Trophoblast cell (in vitro differentiated cells and primary cell): Measurements from ENCODE around the gene GAL3ST2.

Source experiments
- DNase-seq, 2 donors: peaks; one replicate each; pipeline ENCODE4 v3.0.0-alpha.2; 2016
- H2AFZ ChIP-seq: 2 replicates; pipeline ENCODE4 v1.6.1; 2013; ENCODE audit warnings: low read length, moderate library complexity, mild to moderate bottlenecking; ENCODE audit not compliant: insufficient read depth, poor library complexity
- H2AK5ac ChIP-seq: 2 replicates; pipeline ENCODE4 v1.6.1; 2013; ENCODE audit warnings: mild to moderate bottlenecking, low read length
- H2BK120ac ChIP-seq: 2 replicates; pipeline ENCODE4 v1.6.1; 2013; ENCODE audit warnings: low read length, mild to moderate bottlenecking, moderate library complexity; ENCODE audit not compliant: insufficient read depth, poor library complexity
- H2BK12ac ChIP-seq: 2 replicates; pipeline ENCODE4 v1.6.1; 2013; ENCODE audit warnings: mild to moderate bottlenecking, low read length, moderate library complexity
- H2BK5ac ChIP-seq: 2 replicates; pipeline ENCODE4 v1.6.1; 2013; ENCODE audit warnings: low read length, low read depth, moderate library complexity, mild to moderate bottlenecking; ENCODE audit not compliant: poor library complexity
- H3K14ac ChIP-seq: 2 replicates; pipeline ENCODE4 v1.6.1; 2013; ENCODE audit warnings: mild to moderate bottlenecking, low read length
- H3K18ac ChIP-seq: 2 replicates; pipeline ENCODE4 v1.6.1; 2013; ENCODE audit warnings: mild to moderate bottlenecking, low read length
- H3K23ac ChIP-seq: 2 replicates; pipeline ENCODE4 v1.6.1; 2013; ENCODE audit warnings: low read length
- H3K27ac ChIP-seq: 2 replicates; pipeline ENCODE4 v1.5.1; 2013; ENCODE audit warnings: low read depth, mild to moderate bottlenecking, inconsistent platforms, low read length, moderate library complexity
- H3K27me3 ChIP-seq: 2 replicates; pipeline ENCODE4 v1.6.1; 2013; ENCODE audit warnings: inconsistent platforms, mild to moderate bottlenecking, low read length, moderate library complexity; ENCODE audit not compliant: insufficient read depth
- H3K36me3 ChIP-seq, 2 experiments: 1 replicate in 1 of 2; 2 replicates in 1 of 2; pipeline ENCODE4 v1.6.1; 2013; ENCODE audit warnings: low read length in 2 of 2, mild to moderate bottlenecking in 2 of 2, moderate library complexity in 1 of 2; ENCODE audit not compliant: insufficient read depth in 2 of 2, control insufficient read depth in 1 of 2
- H3K4ac ChIP-seq: 2 replicates; pipeline ENCODE4 v1.6.1; 2013; ENCODE audit warnings: low read depth, mild to moderate bottlenecking, low read length, moderate library complexity
- H3K4me1 ChIP-seq, 2 experiments: 1 replicate in 1 of 2; 2 replicates in 1 of 2; pipeline ENCODE4 v1.6.1; 2013; ENCODE audit warnings: low read length in 2 of 2, mild to moderate bottlenecking in 2 of 2, moderate library complexity in 1 of 2; ENCODE audit not compliant: insufficient read depth in 2 of 2, control insufficient read depth in 1 of 2
- H3K4me2 ChIP-seq: 2 replicates; pipeline ENCODE4 v1.6.1; 2013; ENCODE audit warnings: inconsistent platforms, mild to moderate bottlenecking, low read length, moderate library complexity
- H3K4me3 ChIP-seq: 2 replicates; pipeline ENCODE4 v1.5.1; 2013; ENCODE audit warnings: mild to moderate bottlenecking, low read depth, low read length, inconsistent platforms
- H3K79me1 ChIP-seq: one replicate; pipeline ENCODE4 v1.6.1; 2013; ENCODE audit warnings: low read length
- H3K79me2 ChIP-seq: 2 replicates; pipeline ENCODE4 v1.6.1; 2013; ENCODE audit warnings: low read length, mild to moderate bottlenecking; ENCODE audit not compliant: control insufficient read depth, insufficient read depth, poor library complexity
- H3K9ac ChIP-seq: 2 replicates; pipeline ENCODE4 v1.6.1; 2013; ENCODE audit warnings: mild to moderate bottlenecking, low read length
- H3K9me3 ChIP-seq: 2 replicates; pipeline ENCODE4 v1.6.1; 2013; ENCODE audit warnings: low read depth, mild to moderate bottlenecking, control low read depth, inconsistent platforms, low read length; ENCODE audit not compliant: insufficient read depth
- H4K12ac ChIP-seq: 2 replicates; pipeline ENCODE4 v1.6.1; 2013; ENCODE audit warnings: low read depth, mild to moderate bottlenecking, low read length, moderate library complexity
- H4K8ac ChIP-seq: 2 replicates; pipeline ENCODE4 v1.6.1; 2013; ENCODE audit warnings: low read depth, mild to moderate bottlenecking, low read length, moderate library complexity
- H4K91ac ChIP-seq: one replicate; pipeline ENCODE4 v1.6.1; 2013; ENCODE audit warnings: low read depth, mild to moderate bottlenecking, low read length, moderate library complexity
- WGBS: extraction: QIAGEN DNeasy Blood & Tissue Kit; methylation state at CpG from one replicate; pipeline ENCODE4 v1.1.7; 2013; ENCODE audit warnings: missing lambda C conversion rate; ENCODE audit not compliant: insufficient read length, insufficient coverage; ENCODE audit errors: extremely low coverage; 5-methylcytosine and 5-hydroxymethylcytosine counted together

The GAL3ST2 gene

DNA sequence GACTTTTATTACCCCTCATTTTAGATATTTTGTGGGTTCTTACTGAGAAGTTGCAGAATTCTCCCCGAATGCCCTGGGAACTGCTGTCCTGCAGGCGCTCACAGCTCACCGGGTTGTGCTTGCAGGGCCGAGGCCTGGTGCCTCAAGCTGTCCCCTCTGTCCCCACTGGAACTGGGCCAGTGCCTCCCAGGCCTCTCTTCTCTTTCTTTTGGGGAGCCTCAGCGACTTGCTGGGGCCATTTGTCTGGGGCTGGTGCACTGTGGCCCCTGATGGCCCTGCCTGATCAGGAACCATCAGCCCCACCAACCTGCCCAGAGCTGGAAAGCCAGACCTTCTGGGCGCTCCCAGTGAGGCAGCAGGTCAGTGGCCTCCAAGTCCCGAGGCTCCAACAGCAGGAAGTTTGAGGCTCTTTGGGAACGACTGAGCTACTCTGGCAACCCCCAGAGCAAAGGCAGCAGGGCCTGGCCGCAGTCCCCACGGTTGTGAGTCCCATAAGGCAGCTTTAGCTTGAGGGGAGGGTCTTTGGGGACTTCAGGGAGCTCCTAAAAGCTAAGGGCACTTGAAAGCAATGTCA lies 17.7 kb downstream of the GAL3ST2 start:
- H4K8ac ChIP-seq: no peak overlapping the region
- no peaks in the 10 kb centered on the region for H3K36me3 ChIP-seq
- H2BK12ac ChIP-seq: no peak overlapping the region
- H3K9me3 ChIP-seq: peaks cover 6% of the 10 kb centered on the region
- H3K9ac ChIP-seq: no peak overlapping the region
- no peak overlapping the region for H3K14ac ChIP-seq
- no peak overlapping the region for H3K27ac ChIP-seq
- no peak overlapping the region for H2BK5ac ChIP-seq
- no peaks in the 10 kb centered on the region for H3K27me3 ChIP-seq
- H3K79me2 ChIP-seq: no peaks in the 10 kb centered on the region
- H3K4me2 ChIP-seq: no peak overlapping the region
- H3K23ac ChIP-seq: no peak overlapping the region
- no peak overlapping the region for H3K4me3 ChIP-seq
- H3K4ac ChIP-seq: no peak overlapping the region
- no CpG with 5 or more reads among the region's 10 CpGs for WGBS
- H2AFZ ChIP-seq: no peak overlapping the region
- H3K4me1 ChIP-seq: no peaks in the 10 kb centered on the region
- no peak overlapping the region for H3K18ac ChIP-seq
- no peak overlapping the region for H4K91ac ChIP-seq
- DNase-seq: no peak
- H2BK120ac ChIP-seq: no peak overlapping the region
- H3K79me1 ChIP-seq: no peaks in the 10 kb centered on the region
- H2AK5ac ChIP-seq: no peak overlapping the region
- H4K12ac ChIP-seq: no peak overlapping the region

DNA sequence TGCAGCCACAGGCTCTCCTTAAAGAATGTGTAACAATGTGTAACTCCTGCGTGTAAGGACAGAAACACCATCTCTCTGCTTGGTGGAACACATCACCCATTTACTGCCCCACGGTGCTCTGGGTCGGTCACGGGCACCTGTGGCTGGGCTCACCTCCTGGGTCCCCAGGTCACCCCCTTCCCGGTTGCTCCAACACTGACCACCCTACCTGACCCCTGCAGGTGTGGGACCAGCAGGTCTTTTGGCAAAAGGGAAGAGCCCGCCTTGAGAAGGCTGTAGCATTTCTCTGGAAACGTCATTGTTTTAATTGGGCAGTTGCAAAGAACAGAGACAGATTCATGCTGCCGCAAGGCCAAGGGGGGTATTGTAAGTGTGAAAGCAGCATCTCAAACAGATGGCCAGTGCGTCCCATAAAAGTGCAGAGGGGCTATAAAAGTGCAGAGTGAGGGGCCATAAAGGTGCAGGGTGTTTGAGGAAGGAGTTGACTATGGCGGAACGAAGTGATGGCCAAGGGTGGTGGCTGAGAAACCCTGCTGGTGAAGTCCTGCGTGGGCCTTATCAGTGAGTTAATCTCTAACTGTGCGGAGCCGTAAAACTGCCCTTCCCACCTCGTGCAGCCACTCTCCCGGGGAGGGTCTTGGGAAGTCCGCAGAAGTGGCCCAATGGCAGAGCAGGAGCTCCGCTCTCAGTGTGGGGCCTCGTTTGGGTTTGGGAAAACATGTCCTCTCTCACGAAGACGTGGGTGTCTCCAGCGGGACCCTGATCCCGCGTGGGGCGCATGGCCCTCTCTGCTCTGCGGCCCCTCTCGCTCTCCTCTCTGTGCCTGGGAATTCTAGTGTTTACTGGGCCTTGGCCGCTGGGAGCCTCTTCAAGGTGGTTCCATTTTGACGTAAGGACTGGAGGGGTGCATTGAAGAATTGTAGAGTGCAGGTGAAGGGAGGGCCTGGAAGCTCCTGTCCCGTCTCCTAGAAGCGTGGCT lies 18.7 kb downstream of the GAL3ST2 start:
- Histone ChIP-seq H3K36me3 (no peaks in the 10 kb centered on the region), H2BK120ac (no peak overlapping the region), H4K91ac (no peak overlapping the region), H3K4ac (no peak overlapping the region), H3K18ac (no peak overlapping the region), H2BK12ac (no peak overlapping the region), H4K8ac (no peak overlapping the region), H3K4me2 (no peak overlapping the region), H3K4me1 (no peaks in the 10 kb centered on the region), H3K4me3 (no peak overlapping the region), H2AFZ (no peak overlapping the region), H3K27me3 (no peaks in the 10 kb centered on the region), H3K79me2 (no peaks in the 10 kb centered on the region), H3K79me1 (no peaks in the 10 kb centered on the region), H2AK5ac (no peak overlapping the region), H3K14ac (no peak overlapping the region), H3K9ac (no peak overlapping the region), H3K23ac (no peak overlapping the region), H3K27ac (no peak overlapping the region), H3K9me3 (peaks cover 6% of the 10 kb centered on the region), H2BK5ac (no peak overlapping the region), H4K12ac (no peak overlapping the region)
- no CpG with 5 or more reads among the region's 31 CpGs for WGBS
- no peak for DNase-seq

DNA sequence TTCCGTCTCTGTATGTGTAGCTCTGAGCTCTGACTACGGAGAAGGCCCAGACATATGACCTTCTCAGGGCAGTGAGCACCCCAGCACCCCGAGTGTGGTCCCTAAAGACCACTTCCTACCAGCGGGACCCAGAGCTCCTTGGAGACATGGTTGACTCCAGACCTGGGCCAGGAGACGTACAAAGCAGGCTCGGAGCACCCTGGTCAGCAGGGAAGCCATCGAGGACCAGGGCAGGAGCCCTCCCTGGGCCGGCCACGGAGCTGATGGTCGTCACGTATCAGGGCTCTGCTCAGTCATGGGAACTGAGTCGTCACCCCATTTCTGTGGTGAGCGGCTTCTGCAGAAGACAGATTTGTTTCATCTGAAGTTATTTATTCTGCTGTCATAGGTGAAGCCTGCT lies 19.6 kb downstream of the GAL3ST2 start:
- H3K23ac ChIP-seq: no peak overlapping the region
- H3K36me3 ChIP-seq: no peaks in the 10 kb centered on the region
- no peak overlapping the region for H3K4ac ChIP-seq
- no peak overlapping the region for H4K12ac ChIP-seq
- H3K4me2 ChIP-seq: no peak overlapping the region
- peaks cover 6% of the 10 kb centered on the region for H3K9me3 ChIP-seq
- H2AFZ ChIP-seq: no peak overlapping the region
- no peak overlapping the region for H3K27ac ChIP-seq
- no peaks in the 10 kb centered on the region for H3K79me2 ChIP-seq
- H4K8ac ChIP-seq: no peak overlapping the region
- H4K91ac ChIP-seq: no peak overlapping the region
- H3K4me3 ChIP-seq: no peak overlapping the region
- H2AK5ac ChIP-seq: no peak overlapping the region
- H3K9ac ChIP-seq: no peak overlapping the region
- no peak overlapping the region for H3K14ac ChIP-seq
- H2BK120ac ChIP-seq: no peak overlapping the region
- H3K4me1 ChIP-seq: no peaks in the 10 kb centered on the region
- H2BK12ac ChIP-seq: no peak overlapping the region
- no peaks in the 10 kb centered on the region for H3K79me1 ChIP-seq
- no peak overlapping the region for H3K18ac ChIP-seq
- no peaks in the 10 kb centered on the region for H3K27me3 ChIP-seq
- no peak overlapping the region for H2BK5ac ChIP-seq
- no peak for DNase-seq
- no CpG with 5 or more reads among the region's 13 CpGs for WGBS

DNA sequence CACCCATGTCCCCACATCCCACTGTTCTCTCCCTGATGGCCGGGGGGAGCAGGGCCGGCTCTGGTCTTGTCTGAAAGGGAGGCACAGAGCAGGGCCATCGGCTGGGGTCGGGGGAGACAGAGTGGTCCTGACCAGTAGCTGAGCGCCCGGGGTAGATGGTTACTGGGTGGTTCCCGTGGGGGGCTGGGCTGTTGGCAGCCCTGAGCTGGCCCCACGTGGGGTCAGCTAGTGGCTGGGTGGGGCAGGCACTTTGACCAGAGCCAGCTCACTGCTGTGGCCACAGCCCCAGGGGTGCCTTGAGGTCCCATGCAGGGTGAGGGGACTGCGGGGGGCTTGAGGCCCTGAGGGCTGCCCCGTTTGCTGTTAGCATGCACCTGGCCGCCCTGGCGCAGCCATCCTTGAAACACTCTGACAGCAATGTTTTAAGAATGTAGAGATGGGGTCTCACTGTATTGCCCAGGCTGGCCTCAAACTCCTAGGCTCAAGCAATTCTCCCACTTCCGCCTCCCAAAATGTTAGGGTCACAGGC lies 20.1 kb downstream of the GAL3ST2 start:
- Histone ChIP-seq H3K14ac (no peak overlapping the region), H4K12ac (no peak overlapping the region), H3K4me3 (no peak overlapping the region), H3K4me2 (no peak overlapping the region), H3K27me3 (no peaks in the 10 kb centered on the region), H3K9me3 (peaks cover 6% of the 10 kb centered on the region), H3K23ac (no peak overlapping the region), H3K36me3 (no peaks in the 10 kb centered on the region), H3K79me1 (no peaks in the 10 kb centered on the region), H2BK12ac (no peak overlapping the region), H3K27ac (no peak overlapping the region), H2AFZ (no peak overlapping the region), H3K4ac (no peak overlapping the region), H2BK5ac (no peak overlapping the region), H4K91ac (no peak overlapping the region), H2BK120ac (no peak overlapping the region), H3K4me1 (peaks cover 0 to under 1% of the 10 kb centered on the region in 2 experiments), H4K8ac (no peak overlapping the region), H3K18ac (no peak overlapping the region), H3K9ac (no peak overlapping the region), H2AK5ac (no peak overlapping the region), H3K79me2 (no peaks in the 10 kb centered on the region)
- no CpG with 5 or more reads among the region's 13 CpGs for WGBS
- DNase-seq: no peak
